CD4-positive, alpha-beta T cell treated with Interleukin-12 subunit alpha and Interleukin-12 subunit beta, for 1 hour (primary cell): ENCODE data around the gene TDRD15.
A peak's percentile ranks its signal among the peaks of the same experiment; 100 is the strongest.
"Not testable (repeated sequence)": the region's sequence is repeated elsewhere in the genome, so short reads cannot be mapped to it uniquely, and the experiment has no call there.

Experiments used
- DNase-seq: peaks from one replicate; pipeline ENCODE4 v3.0.0-alpha.2; 2020

Gene TDRD15

DNA sequence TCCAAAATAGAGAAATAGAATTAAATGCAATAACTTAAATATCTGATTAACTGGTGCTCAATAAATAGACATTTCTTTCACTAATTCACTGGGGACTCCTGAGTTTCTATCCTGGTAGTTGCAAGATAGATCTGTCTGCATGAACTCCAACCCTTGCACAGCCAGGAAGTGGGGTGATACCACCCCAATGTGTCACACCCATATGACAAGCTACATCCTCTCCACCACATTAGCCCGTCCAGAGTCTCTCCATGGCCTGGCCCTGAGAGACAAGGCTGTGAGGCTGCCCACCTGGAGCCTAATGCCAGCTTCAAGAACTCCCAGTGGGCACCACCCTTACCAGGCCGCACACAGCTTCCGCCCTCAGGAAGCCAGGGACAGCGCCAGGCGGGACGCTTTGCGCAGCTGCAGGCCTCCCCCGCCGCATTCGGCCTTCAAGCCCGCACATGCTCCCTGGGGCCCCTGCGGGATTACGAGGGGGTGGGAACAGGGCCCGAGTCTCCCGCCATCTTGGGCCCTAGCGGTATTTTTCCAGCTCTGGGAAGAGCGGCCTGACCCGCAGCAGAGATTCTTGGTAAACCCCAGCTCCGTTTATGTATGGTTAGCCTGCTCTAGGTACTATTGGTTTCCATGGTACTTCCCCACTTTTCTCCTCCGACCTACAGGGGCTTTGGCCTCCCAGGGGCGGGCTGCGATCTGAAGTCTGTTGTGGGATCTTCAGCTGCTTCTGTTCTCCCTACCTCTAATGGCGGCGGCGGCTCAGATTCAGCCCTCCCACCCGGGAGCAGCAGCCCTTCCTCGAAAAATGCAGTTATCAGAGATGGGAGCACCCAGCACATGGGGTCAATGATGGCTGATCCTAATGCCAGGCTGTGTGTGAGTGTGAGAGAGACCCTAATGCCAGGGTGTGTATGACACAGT lies at the start of gene TDRD15:
Gene TDRD15 (plus strand): TSS at position 496 of the 921 bp plus-strand sequence. CDS start 13,500 bp downstream, outside the sequence.
- DNase-seq, result no peak

DNA sequence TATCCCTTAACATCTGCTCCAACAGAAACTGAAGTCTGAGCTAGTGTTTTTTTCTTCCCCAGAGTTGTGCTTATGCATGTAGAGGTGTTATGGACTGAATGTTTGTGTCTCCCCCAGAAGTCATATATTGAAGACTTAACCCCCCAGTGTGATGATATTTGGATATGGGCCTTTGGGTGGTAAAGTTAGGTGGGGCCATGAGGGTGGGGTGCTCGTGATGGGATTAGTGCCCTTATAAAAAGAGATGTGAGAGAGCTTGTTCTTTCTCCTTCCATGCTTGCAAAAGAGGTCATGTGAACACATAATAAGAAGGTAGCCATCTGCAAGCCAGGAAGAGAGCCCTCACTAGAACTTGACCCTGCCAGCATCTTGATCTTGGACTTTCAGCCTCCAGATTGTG lies 45.5 kb upstream of the TDRD15 start:
- DNase-seq, result no peak

DNA sequence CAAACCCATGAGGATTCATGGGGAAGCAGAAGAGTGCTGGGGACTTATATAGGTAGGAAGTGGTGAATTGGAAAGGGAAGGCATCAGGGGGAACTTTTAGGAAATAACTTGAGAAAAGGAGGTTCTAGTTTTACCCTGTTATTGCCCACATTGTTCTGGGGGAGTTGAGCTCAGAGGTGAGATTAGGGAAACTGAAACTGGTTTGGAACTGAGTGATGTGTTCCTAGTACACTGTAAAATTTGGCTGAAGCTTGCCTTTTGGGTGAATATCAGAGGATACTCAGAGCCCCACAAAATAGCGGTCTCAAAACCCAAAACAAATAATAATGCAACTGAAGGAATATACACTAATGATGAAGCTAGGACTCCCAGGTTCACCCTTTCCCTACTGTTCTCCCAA lies 40.3 kb upstream of the TDRD15 start:
- DNase-seq, result no peak

DNA sequence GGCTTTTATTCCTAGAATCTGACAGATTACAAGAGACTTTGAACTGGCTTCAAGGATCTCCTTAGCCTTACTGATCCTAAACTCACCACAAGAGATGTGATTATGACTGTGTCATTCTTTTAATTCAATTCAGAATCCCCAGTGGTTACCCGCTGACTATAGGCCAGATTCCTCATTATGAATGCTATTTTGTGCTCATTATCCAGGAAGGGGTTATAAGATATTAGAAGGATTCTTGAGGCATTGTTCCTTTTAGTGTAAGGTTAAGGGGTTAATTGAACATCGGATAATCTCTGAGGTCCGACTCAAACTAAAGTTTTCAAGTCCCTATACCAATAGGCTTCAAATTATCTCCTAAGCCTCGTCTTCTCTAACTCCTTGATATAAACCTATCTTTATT lies 39.4 kb upstream of the TDRD15 start:
- no peak for DNase-seq

DNA sequence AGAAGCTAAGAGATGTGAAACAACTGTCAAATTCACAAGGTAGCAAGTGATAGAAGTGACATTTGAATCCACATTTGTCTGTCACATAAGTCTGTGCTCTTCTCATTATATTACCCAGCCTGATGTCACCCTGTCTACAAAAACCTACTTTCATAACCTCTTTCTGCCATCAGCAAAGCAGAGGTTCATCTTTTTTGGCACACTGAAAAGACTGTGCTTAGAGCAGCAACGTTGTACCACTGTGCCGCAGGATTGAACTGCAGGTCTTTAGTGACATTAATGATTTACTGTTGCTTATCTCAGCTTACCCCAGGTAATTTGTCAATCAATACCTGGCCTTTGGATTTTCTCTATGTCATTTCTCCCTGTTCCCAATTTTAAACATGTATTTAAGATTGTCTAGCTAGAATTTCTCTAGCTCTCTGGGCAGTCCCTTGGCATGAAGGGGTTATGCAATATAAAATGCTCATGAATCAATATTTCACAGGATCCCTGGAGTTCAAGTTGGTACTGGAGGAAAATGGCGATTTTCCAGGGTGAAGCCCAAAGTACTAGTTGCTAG lies 31.4 kb upstream of the TDRD15 start:
- no peak for DNase-seq

DNA sequence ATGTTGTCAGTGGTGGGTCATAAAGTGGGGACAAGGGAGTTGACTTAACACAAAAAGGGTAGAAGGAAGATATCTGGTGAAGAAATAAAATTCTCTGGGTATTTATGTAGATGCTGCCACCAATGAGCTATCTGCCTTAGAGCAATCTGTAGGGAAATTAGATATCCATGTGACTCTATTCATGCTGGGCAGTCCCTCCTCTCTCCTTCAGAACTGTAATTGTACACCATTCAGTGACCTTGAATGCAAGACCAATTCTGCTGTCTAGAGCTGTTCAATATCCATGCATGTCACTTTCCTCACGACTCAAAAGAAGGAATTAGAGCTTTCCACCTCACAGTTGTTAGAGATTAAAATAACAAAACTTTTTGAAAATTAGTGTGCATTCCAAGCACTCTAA lies 28.6 kb upstream of the TDRD15 start:
- no peak for DNase-seq

DNA sequence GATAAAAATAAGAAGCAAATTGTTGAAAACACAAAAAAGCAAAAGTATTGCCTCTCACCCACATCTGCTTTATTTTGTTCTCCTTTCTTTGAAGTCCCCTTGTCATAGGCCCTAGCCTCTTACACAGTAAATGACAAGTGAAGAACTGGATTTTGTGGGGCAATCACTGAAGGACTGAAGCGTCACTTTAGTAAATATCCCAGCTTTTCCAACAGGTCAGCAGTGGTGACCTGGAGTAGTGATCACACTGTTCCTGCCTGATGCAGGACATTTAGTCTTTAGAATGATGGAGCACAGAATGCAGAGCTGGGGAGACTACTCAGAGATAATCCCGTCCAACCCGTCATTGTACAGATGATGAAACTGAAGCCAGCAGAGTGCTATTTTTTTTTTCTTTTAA lies 28.1 kb upstream of the TDRD15 start:
- DNase-seq, result no peak

DNA sequence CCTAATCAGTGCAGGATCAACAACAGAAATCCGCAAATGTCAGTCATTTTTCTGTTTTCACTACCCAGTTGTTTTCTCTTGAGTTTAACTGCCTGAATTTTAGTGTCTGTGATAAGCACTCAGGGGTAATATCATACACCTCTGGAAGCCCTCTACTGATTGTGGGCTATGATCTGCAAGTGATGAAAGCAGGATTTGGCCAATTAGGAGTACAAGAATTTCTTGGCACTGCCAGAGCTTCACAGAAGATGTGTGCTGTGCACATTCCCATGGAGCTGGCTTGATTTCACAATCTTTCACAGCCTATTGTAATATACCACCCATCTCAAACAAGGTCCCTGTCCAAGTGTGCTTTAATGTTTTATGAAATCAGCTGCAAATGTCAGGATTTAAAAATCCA lies 27.3 kb upstream of the TDRD15 start:
- no peak for DNase-seq

DNA sequence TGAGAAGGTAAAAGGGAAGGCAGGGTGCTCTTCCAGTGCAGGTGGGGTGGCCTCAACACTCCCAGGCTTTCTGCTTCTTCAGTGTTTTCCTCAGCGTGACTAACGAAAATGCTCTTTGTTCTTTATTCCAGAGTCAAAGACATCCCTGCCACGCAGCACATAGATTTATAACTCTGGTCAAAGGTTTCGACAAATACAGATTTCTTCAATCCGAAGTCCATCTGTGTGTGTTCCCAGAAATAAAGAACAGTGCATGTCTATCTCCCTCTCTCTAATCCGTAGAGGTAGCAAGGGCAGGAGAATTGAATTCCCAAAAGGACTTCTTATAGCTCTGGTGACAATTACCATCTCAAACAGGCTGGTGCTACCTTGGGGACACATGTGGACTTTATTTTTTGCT lies 26.4 kb upstream of the TDRD15 start:
- DNase-seq, result no peak

DNA sequence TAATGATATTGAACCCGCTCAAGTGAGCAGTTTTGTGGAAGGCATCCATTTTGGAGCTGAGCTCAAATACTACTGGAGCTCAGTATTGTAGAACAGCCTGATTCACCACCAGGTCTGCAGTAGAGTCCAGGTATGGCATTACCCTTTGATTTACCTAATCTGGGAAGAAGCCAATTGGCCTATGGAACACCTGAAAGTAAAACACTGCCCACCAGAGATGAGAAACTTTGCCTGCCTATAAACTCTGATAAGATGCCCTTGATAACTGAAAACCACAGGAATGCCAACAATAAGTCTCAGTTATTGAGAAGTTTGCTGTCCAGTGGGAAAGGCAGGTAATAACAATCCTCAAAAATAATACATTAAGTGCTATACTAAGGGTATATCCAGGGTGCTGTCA lies 25.5 kb upstream of the TDRD15 start:
- no peak for DNase-seq

DNA sequence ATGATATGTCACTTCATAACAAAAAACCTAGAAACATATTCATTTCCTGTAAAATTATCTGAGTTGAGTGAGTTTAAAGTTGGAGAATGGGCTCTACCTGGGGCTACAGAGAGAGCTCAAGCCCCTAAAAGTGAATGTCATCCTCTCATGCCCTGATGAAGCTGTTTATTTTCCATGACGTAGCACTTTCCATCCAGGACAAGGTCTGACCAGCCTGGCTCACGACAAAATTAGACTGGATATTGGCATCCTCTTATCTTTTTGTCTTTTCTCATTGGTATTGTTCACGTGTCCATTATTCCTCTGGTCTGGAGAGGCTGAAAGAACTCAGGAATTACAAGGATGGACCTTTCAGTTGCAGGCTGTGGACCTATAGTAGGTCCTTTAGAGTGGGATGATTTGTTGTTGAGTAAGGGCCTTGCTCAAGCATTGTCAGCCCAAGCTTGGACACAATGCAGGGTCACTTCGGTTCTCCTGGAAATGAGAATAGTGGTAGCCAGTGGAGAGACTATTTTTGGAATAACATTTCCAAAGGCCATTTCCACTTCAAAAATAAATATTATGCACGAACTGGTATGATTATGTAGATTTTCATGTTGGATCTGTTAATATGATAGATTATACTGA lies 24.4 kb upstream of the TDRD15 start:
- no peak for DNase-seq

DNA sequence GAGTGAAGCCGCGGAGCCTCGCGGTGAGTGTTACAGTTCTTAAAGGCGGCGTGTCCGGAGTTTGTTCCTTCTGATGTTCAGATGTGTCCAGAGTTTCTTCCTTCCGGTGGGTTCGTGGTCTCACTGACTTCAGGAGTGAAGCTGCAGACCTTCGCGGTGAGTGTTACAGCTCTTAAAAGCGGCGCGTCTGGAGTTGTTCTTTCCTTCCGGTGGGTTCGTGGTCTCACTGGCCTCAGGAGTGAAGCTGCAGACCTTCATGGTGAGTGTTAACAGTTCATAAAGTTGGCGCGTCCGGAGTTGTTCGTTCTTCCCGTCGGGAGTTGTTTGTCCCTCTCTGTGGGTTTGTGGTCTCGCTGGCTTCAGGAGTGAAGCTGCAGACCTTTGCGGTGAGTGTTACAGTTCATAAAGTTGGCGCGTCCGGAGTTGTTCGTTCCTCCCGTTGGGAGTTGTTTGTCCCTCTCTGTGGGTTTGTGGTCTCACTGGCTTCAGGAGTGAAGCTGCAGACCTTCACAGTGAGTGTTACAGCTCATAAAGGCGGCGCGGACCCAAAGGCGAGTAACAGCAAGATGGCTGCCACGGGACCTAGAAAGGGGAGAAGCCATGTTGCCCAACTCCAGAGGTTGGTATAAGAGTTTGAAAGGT lies 22.1 kb upstream of the TDRD15 start:
- not testable (repeated sequence) for DNase-seq

DNA sequence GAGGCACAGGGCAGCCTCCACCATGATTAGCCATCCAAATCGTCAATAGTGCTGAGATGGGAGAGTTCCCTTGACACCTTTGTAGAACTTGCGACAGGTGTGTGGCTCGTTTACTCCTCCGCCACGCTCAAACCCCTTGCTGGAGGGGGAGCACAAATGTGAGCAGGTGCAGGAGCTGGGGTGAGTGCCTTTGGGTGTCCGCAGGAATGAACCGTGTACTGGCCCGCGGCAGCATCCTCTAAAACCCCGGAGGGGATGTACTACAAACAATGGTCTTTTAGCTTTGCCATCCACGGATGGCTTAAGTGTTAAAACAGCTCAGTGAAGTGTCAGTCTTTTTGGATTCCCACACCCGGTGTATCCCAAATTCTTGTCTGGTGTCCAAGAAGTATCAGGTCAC lies 21.4 kb upstream of the TDRD15 start:
- no peak for DNase-seq

DNA sequence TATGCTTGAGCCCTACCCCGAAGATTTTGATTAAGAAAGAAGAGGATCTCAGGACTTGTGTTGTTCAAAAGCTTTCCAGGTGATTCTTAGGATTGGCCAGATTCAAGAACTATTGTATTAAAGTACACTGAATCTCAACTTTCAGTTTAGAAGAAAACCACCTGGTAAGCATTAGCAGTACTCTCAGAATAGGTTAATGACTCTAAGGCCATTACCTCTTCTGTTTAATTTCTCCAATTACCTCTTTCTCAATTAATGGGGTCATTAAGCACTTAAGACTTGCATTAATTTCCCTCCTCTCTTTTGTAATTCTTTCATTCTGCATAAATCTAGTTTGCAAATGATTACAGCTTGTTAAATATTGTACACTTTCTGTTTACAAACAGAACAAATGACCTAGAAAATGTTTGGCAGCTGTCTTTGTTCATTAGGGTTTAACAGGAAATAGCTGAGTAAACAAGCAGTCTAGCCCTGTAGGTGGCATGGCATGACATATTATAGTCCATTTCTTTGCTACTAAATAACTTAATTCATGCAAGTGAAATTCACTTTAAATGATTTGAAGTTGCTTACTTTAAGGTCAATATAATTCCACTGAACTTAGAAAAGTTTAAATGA lies 20.4 kb upstream of the TDRD15 start:
- no peak for DNase-seq

DNA sequence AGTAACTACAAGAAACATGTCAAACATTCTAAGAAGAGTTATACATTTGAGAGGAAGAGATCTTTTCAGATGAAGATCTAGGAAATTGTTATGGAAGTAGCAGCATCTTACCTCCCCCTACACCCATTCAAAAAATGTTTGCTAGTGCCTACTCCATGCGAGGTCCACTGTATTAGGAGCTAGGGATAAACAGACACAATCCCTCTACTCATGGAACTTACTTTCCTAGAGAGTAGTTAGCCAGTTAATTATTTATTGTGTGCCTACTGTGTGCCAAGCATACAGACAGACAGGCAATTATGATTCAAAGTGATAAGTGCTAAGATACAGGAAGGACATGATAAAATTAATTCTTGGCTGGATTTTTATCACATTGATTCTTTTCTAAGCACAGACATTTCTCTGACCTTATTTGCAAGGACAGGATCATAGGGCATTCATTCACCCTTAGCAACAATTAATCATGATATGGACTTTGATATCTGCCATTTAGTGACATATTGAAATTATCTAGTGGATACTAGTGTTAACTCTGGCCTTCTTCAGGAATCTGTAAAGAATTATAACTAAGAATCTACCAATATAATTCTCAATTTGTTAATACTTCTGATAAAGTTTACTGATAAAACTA lies 19.6 kb upstream of the TDRD15 start:
- DNase-seq, result no peak

DNA sequence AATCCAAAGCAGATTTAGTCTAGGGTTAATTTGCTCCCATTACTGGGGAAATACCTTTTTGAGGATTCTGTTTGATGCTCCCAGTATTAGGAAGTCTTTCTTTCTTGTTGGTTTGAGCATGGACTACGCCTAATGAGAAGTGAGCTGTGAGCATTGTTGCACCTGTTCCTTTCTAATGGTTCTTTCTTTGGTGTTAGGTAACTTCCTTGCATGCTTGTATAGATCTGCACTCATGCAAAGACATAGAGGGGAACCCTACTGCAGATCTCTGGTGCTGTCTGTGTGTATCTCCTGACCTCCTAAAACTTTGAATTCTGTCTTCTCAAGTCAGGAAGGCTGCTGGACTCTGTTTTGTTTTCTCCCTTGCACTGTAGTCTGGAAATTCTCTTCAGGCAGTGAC lies 12.8 kb upstream of the TDRD15 start:
- DNase-seq, result no peak

DNA sequence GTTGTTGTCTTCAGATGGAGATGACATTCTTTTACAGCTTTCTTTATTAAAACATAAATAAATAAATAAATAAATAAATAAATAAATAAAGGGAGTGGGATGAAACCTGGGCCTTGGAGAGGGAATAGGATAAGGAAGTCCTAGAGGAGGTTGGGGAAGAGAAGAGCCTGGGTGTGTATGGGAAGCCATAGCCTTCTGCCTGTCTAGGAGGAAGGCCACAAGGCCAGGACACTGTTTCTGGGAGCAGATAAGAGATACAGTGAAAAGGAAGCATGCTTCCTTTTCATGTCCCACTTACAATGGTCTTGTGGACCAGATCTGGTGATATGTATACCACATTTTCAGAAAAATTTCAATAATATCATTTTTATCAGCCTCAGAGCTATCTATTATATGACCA lies 6.1 kb upstream of the TDRD15 start:
- DNase-seq, result no peak

DNA sequence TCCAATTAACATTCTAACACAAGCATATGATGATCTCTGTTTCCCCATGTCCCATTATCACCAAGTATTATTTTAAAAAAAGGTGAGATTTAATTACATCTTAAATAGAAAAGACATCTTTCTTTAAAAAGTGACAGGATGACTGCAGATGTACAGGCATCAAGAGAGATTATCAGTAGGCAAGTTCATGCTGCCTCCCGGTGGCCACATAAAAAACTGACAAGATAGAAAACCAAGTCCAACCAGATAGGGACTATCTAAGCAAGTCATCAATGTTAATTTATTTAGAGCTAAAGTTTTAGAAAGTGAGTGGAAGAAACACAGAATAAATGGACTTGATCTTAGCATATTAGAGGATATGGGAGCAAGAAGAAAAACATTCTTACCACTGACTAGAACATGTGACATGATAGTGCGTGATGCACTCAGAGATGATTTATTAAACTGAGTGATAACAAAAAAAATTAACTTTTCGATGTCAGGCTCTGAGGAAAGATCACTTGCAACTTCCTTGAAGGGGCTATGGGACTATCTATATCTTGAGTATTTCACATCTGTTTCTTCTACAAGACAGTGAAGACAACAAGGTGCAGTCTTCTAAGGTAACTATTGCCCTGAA lies 5.4 kb upstream of the TDRD15 start:
- peak; percentile 12 for DNase-seq

DNA sequence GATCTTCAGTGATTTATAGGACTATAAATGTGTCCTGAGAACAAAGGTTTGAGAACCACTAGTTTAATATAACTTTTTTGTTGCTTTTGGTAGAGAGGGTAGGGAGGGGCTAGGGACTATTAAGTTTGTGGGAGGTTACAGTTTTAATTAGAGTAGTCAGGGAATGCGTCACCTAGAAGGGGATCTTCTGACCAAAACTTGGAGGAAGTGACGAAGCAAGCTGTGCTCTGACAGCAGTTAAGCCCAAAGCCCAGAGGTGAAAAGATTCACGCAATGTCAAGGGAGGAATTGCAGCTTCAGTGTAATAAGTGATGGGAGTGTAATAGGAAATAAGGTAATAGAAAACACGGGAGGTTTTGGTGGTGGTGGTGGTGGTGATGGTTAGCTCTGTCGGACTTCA lies 8.1 kb downstream of the TDRD15 start:
- DNase-seq, result no peak

DNA sequence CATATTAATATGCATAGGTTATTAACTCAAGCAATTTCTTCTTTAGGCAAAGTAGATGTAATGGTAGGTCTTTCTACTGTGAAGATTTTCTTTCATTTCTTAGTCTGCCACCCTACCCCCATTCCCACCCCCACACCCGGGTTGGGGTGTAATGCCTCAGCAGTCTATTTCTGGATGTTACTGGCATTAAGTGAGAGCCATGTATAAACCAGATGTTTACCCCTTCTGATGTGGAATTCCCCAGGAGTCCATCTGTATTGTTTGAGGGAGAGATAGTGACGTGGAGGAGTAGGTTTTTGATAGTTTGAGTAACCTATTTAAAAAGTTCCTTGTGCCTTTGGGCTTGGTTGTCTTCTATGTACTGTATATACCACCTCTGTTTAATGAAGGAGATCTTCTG lies 11.8 kb downstream of the TDRD15 start:
- no peak for DNase-seq

DNA sequence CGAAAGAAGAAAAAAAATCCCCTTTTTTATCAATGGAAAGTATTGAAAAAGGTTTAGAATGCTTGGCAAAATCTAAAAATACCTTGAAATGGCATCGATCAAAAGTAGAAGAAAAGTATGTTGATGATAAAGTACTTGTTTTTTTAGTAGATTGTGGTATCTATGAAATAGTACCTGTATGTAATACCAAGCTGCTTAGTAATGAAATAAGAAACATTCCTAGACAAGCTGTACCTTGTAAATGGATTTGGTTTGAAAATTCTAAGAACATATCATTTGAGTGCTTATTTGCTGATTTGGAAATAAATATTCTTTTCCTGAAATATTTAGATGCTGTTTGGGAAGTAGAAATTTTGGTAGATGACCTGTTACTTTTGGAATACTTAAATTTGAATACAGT lies 18.4 kb downstream of the TDRD15 start:
- DNase-seq, result no peak

DNA sequence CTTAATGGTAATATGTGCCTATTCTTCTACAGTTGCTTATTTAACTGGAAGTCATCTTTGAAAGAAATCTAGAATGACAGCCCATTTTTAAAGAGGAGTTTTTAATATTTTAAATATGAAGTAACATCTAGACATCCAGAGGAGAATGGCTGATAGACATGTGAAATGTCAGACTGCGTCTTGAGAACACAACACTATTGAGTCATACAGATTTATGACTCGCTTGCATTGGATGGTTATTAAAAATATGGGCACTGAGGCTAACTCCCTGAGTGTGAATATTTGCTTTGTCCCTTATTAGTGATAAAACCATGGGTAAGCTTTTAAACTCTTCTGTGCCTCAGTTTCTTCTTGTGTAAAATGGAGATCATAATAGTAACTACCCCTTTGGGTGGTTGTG lies 22.9 kb downstream of the TDRD15 start:
- DNase-seq, result no peak
